Urinary bladder (tissue), 4 donors: ENCODE data around the gene ELMO1. TPM values are rescaled to one million over a fixed set of nuclear protein-coding genes. Genes with fewer than 3 reads are reported as not detected.

Experiments
- DNase-seq: peaks from one replicate; pipeline ENCODE4 v3.0.0-alpha.2; 2015; ENCODE audit errors: extremely low spot score
- H3K27ac ChIP-seq: one replicate; pipeline ENCODE4 v1.5.1; 2013; ENCODE audit warnings: low read depth, mild to moderate bottlenecking, moderate library complexity
- H3K36me3 ChIP-seq: one replicate; pipeline ENCODE4 v1.6.1; 2013; ENCODE audit warnings: mild to moderate bottlenecking, moderate library complexity; ENCODE audit not compliant: insufficient read depth
- H3K4me1 ChIP-seq: one replicate; pipeline ENCODE4 v1.6.1; 2013; ENCODE audit warnings: mild to moderate bottlenecking, moderate library complexity; ENCODE audit not compliant: insufficient read depth
- H3K4me3 ChIP-seq: one replicate; pipeline ENCODE4 v1.5.1; 2013; ENCODE audit warnings: low read depth, low read length
- WGBS: extraction: QIAGEN DNeasy Blood & Tissue Kit; methylation state at CpG from one replicate; pipeline ENCODE4 v1.1.7; 2013; 5-methylcytosine and 5-hydroxymethylcytosine counted together
- polyA plus RNA-seq: library from polyadenylated mRNA; stranded (reverse); fragments of 200-250 nt; gene quantifications from one replicate; pipeline ENCODE4 v1.2.3, GENCODE V29; 2013
- total RNA-seq: library from RNA; depleted of rRNA; stranded (reverse); fragments of >200 nt; gene quantifications from one replicate; pipeline ENCODE4 v1.2.3, GENCODE V29; 2014
- donor health status: healthy with polysubstance abuse.
- donor health status: healthy.

The ELMO1 gene
- total and polyA plus RNA-seq, 2 donors = 14.1 to 86.7 TPM

DNA sequence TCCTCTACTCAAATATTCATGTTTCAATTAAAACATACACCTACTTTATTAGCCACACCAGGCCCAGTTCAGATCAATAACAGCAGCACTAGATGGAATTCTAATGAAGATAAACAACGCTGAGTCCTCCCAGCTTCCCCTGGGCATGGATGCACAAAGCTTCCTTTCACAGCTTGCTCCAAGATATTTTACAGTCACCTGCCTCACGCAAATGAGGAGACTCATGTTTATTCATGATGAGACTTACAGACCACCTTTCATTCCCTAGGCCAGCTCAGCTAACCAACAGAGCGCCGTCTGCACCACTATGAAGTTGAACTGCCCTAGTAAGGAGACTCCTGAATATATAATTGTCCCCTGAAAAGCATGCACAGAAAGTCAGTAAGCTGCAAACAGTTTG, 441.4 kb downstream of the ELMO1 start:
- DNase-seq = no peak
- H3K36me3 ChIP-seq = no peaks in the 10 kb centered on the region
- WGBS = 87% methylated on average over 4 of the region's 4 CpGs
- no peaks in the 10 kb centered on the region for H3K4me1 ChIP-seq
- H3K4me3 ChIP-seq = no peak overlapping the region
- H3K27ac ChIP-seq = no peak overlapping the region

DNA sequence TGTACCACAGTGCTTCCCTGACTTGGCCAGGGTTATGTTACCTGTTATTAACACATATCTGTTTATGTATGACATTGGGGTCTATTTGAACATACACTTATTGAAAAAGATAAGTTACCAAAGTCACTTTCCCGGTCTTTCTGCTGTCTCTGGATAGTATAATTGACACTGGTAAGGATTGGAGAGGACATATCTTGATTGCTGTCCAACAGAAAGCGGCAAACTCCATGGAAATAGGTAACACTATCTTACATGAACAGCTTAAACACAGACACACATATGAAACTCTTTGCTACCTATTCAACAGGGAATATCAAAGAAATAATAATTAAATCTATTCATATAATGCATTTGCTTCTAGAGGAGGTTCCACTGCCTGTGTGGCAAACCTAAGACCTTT, 441.9 kb downstream of the ELMO1 start:
- Histone ChIP-seq H3K27ac (no peak overlapping the region), H3K4me3 (no peak overlapping the region), H3K36me3 (no peaks in the 10 kb centered on the region), H3K4me1 (no peaks in the 10 kb centered on the region)
- 81% methylated on average over 2 of the region's 2 CpGs for WGBS
- no peak for DNase-seq

DNA sequence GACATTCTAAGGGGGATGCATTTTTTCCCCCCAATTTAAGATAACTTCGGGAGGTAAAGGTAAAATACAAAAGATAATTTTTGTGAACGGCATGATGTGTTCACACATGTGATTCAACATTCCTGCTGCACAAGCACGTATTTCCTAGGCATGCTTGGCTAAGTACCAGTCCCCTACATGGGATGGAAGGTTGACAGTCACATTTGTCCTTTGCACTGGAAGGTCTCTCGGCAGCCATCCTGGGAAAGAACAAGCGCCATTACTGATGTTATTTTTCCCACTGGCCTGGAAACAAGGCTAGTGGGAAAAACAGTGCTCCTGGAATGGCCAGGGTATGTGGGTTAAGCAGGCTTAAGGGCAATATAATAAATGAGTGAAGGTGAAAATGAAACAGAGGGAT, 448.2 kb downstream of the ELMO1 start:
- Histone ChIP-seq H3K4me3 (no peak overlapping the region), H3K27ac (no peak overlapping the region), H3K36me3 (no peaks in the 10 kb centered on the region), H3K4me1 (no peaks in the 10 kb centered on the region)
- no peak for DNase-seq
- WGBS = 89% methylated on average over 5 of the region's 5 CpGs

DNA sequence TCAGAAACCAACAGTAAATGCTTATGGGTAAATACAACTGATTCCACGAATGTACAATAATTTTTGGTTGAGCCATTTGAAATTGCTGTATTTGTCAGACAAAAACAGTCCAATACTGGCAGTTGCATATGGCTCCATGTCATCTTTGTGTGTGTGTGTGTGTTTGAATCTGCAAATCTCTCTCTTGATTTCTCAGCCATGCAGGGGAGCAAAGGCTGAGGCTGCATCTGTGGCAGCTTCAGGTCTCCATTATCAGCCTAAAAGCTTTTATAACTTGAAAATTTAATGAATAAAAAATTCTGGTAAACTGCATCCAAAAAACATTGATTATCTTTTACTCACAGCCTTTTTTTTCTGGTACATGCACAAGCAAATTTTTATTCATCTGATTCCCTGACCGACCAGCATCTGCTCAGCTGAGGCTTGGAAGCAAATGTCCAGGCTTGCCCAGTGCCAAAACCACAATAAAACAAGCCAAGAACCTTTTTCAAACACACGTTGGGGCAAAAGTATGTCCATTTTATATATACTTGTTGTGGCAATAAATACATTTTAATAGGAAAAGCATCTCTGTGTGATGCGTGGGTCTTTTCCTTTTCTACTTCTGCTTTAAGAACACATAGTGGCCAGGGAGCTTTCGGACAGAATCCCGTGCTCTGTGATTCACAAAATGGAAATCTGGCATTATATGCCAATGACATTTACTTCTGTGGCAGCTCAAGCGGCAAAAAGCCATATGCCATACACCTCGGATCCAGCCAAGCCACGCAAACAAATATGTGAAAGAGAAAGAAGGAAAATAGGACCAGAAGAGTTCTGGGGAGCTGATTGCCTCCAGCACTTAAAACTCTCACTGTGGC, 448.8 kb downstream of the ELMO1 start:
- Histone ChIP-seq H3K4me1 (no peaks in the 10 kb centered on the region), H3K36me3 (no peaks in the 10 kb centered on the region), H3K4me3 (no peak overlapping the region), H3K27ac (no peak overlapping the region)
- WGBS = 72% methylated on average over 9 of the region's 9 CpGs
- no peak for DNase-seq

DNA sequence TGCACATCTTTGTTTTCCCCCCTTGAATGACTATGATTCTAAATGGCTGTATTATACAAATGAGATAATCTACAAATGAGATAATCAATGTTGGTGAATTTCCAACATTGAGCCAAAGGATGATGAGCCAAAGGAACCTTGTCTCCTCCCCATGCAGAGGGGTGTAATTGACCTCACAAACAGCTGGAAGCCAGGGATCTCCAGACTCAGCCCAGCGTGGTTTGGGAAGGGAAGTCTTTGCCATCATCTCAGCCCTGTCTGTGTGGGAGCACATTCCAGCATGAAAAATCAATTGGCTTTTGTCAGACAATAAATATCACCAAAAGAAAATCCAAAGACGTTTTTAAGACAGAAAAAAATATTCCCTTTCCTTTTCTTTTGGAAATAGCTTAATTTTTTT, 452.9 kb downstream of the ELMO1 start:
- WGBS = 70% methylated on average over 2 of the region's 2 CpGs
- Histone ChIP-seq H3K27ac (no peak overlapping the region), H3K4me1 (no peaks in the 10 kb centered on the region), H3K4me3 (no peak overlapping the region), H3K36me3 (no peaks in the 10 kb centered on the region)
- no peak for DNase-seq

DNA sequence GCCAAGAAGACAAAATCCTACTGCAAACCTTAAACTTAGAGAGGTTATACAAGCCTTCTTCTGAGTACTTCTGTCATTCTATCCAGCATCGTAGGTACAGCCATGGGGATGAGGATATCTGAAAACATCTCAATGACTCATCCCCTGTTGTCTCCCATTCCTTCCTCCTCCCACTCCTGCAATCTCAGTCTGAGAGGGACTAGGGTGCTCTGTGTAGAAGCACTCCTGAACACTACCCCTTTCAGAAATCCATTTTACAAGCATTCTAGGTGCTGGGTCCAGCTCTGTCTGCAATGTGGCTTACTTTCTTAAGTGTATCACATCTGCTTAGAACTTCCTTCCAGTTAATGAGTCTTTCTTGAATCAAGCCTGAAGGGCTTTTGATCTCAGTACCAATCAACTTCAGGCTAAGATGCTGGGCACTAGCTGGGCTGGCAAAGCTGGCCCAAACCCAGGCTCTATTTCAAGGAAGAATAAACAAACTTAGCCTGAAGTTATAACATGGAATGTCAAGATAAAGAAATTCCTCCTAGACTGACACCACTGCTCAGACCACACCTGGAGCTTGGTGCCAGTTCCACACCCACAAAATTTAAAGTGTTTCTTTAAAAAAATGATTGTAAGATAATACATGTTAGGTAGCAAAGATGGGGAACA, 454.1 kb downstream of the ELMO1 start:
- Histone ChIP-seq H3K4me1 (no peaks in the 10 kb centered on the region), H3K4me3 (no peak overlapping the region), H3K36me3 (no peaks in the 10 kb centered on the region), H3K27ac (no peak overlapping the region)
- 70% methylated on average over 1 of the region's 1 CpG for WGBS
- no peak for DNase-seq

DNA sequence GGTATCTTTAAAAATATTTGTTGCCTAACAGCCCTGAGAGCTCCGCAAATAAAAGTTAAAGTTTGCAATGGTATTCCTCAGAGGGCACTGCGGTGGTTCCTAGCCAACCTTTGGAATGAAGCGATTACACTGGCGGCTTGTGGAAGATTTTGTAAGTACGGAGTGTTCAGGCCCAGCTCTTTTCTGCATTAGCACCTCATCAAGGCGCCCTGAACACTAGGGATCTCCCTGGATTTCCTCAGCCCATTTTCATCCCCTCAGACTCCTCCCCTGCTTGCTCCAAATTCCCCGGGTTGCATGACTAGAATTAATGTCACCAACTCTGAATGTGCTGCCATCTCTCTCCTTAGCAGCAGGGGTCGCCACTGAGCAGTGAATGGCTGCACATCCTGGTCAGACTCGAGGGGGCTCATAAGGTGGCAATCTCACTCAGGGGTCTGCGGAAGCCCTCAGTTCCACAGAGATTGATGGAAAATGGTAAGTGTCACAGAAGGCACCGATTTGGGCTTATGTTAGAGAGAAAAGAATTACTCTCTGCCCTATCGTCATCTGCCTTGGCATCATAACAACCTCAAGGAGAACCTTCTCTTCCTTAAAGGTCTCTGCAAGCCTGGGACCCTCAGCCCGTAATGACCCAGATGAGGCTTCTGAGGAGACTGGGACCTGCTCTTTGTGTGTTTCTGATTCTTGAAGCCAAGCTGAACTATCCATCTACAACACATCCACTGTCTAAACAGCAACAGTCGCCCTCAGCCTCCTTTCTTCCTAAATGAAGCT, 461.5 kb downstream of the ELMO1 start:
- Histone ChIP-seq H3K4me1 (no peaks in the 10 kb centered on the region), H3K27ac (no peak overlapping the region), H3K36me3 (no peaks in the 10 kb centered on the region), H3K4me3 (no peak overlapping the region)
- no peak for DNase-seq
- WGBS = 59% methylated on average over 14 of the region's 14 CpGs

DNA sequence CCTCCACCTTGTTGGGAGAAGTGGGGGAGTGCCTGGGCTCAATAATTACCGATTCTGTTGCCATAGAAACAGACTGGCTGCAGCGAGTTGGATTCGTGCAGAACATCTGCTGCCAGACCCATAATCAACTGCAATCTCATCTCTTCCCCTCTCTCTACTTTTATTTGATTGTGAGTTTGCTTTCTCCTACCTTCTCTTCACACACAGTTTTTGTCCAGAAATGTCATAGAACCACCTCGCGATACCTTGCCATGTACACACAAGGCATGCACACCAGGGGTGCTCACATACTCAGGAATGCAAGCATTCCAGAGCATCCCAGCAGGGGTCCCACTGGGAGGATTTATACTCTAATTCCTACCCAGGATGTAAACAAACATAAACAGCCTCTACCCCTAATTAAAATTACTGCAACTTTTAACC, 462.1 kb downstream of the ELMO1 start:
- DNase-seq = no peak

DNA sequence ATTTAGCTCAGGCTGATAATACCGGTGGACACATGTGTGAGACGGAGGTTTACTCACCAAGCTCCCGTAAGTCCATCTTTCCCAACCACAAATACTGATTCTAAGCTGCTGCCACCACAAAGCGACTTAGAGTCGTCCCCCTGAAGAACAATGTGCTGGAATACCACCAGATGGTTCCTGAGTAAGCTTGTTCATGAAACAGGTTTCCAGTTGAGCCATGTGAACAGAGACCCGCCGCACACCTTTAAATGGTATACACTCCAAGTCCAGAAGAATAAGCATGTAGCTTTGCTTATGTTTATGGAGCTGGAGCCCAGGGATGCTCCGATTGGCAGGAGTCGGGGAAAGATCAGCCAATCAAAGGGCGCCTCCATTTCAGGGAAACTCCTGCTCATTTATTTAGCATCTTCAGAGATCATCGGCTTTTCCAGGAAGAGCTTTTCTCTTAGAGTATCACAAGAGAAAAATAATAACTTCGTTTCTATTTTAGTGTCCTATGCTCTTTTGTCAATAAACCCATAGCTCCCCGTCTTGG, 462.7 kb downstream of the ELMO1 start:
- H3K36me3 ChIP-seq = no peaks in the 10 kb centered on the region
- no peaks in the 10 kb centered on the region for H3K4me1 ChIP-seq
- H3K27ac ChIP-seq = no peak overlapping the region
- no peak for DNase-seq
- 87% methylated on average over 13 of the region's 13 CpGs for WGBS
- H3K4me3 ChIP-seq = no peak overlapping the region

More for the DNA sequence above, 462.1 kb downstream of the ELMO1 start:
- Histone ChIP-seq H3K4me3 (no peak overlapping the region), H3K36me3 (no peaks in the 10 kb centered on the region), H3K27ac (no peak overlapping the region), H3K4me1 (no peaks in the 10 kb centered on the region)
- WGBS = 49% methylated on average over 5 of the region's 5 CpGs

DNA sequence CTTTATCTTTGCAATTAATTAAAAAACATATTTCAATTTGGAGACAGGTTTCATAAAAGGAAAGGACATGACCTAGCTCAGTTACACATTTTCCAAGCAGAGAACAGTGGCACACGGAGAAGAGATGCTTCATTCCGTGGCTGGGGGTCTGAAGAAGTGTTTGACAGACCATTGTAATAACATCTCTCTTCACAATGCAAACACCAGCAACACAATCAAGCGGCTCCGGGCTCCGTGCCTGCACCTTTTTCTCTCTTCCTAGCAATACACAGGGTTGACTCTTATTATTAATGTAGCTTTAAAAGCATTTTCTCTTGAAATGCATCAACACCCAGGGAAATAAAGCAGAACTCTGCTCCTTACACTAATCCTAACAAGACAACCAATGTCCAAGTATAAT, 463.3 kb downstream of the ELMO1 start:
- no peak overlapping the region for H3K4me3 ChIP-seq
- H3K36me3 ChIP-seq = no peaks in the 10 kb centered on the region
- H3K4me1 ChIP-seq = no peaks in the 10 kb centered on the region
- DNase-seq = no peak
- WGBS = 36% methylated on average over 5 of the region's 5 CpGs
- no peak overlapping the region for H3K27ac ChIP-seq

DNA sequence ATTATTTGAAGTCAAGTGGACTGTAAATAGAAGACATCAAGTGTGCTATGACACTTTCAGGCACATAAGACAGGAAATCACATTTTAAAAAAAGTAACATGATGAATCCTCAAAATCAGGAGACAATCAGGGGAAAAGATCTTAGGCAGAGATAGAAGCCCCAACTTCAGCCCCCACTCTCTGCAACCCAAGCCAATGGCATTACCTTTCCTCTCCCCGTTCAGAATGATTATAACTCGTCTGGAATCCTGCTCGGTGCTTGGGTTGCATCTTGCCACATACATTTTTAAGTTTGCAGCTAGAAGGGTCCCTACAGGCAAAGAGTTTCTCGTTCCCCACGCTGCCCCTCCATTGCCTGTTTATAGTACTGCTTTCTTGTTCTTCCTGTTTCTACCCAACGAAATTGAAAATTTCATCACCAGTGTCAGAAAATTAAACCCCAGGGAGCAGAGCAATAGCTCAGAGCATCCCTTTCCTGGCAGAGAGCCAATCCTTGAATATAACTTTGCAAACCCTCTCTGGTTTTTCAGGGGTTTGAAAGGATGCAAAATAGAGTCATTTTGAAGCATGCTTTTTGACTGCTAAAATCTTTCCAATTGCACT, 463.9 kb downstream of the ELMO1 start:
- no peak for DNase-seq
- Histone ChIP-seq H3K36me3 (no peaks in the 10 kb centered on the region), H3K27ac (no peak overlapping the region), H3K4me1 (no peaks in the 10 kb centered on the region), H3K4me3 (no peak overlapping the region)
- 32% methylated on average over 6 of the region's 6 CpGs for WGBS

DNA sequence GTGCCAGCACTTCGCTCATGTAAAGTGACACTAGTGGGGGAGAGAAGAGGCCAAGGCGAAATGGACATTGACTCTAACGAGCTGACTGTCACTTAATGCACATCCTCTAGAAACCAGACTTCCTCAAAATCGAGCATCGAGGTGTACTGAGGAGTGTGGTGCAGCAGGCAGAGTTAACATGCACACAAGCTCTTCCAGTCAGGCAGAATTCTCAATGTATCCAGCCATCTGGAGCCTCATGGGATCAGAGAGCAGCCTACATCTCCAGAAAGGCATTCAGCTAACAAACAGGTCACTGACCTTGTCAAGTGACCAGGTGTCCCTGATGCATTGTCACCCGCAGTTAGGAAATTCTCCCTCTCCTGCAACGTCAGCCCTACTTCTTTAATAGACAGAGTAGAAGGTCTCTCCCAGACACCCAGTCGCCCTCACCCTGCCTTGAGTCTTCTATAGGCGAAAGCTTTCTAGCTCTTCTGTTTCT, 464.6 kb downstream of the ELMO1 start:
- no peaks in the 10 kb centered on the region for H3K4me1 ChIP-seq
- no peak overlapping the region for H3K4me3 ChIP-seq
- H3K27ac ChIP-seq = no peak overlapping the region
- no peaks in the 10 kb centered on the region for H3K36me3 ChIP-seq
- WGBS = 77% methylated on average over 9 of the region's 9 CpGs
- no peak for DNase-seq

DNA sequence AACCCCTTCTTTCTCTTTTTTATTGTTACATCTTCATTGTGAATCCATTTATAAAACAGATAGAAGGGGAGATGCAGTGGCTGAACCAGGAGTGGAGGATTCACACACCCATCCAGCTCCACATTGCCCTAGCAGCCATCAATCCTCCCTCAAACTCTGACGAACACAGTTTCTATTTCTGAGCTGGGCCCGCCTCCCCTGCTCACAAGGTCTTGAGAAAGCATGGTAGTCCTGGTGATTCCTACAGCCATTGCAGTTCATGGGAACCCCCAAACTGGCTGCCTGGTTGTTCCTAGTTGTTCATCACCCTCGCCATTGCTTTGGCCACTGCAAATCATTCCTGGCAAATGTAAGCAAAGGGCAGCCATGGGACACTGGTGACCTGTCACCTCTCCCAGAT, 465.9 kb downstream of the ELMO1 start:
- WGBS = 97% methylated on average over 3 of the region's 3 CpGs
- no peaks in the 10 kb centered on the region for H3K36me3 ChIP-seq
- no peaks in the 10 kb centered on the region for H3K4me1 ChIP-seq
- no peak overlapping the region for H3K4me3 ChIP-seq
- no peak for DNase-seq
- H3K27ac ChIP-seq = no peak overlapping the region
